Testis (tissue), 2 donors: Measurements from ENCODE around the gene ZBTB21.

Source experiments
- POLR2A ChIP-seq: fragments of 450-650 bp; IDR thresholded peaks from one replicate; pipeline ENCODE4 v1.6.1; 2017; ENCODE audit warnings: antibody characterized with exemption, mild to moderate bottlenecking, moderate library complexity
- TF ChIP-seq, protein P1 (sequence below), 3 experiments: fragments of 450-650 bp in 2 of 3; fragments of 200-600 bp in 1 of 3; sonication (generic) in 1 of 3; IDR thresholded peaks; one replicate each; pipeline ENCODE4 v1.5.1; 2016 to 2019; ENCODE audit warnings: antibody characterized with exemption in 3 of 3, mild to moderate bottlenecking in 2 of 3, moderate library complexity in 1 of 3

DNA sequence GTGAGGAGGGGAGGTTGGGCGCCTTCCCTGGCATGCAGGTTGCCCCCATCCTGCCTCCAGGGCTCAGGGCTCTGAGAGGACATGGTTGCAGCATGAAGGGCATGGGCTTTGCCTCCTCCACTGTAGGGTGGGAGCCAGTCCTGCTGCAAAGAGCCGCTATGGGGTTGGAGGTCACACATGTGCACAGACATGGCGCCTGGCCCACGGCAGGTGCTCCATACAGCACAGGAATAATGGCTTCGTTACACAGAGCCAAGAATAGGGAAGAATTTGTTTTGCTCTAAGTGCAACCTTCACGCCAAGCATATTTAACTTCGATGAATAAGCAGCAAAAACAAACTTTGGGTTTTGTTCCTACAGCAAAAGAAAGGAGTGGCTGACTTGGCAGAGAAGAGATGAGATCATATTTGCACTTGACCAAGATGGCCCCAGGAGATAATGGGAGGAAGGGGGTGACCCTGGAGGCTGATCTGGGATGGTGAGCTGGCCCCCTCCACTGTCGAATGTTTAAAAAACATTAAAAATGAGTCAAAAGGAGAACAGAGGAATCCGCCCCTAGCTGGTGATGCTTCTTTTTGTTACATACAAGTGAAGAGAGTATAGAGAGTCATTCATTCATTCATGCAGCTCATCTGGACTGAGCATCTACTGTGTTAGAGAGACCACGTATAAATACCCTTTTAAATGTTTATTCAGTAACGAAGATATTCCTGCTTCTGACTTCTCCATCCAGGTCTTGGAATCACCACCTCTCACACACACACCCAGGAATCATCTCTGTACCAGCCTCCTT lies 43.9 kb downstream of the ZBTB21 start:
- TF ChIP-seq, protein P1, sequence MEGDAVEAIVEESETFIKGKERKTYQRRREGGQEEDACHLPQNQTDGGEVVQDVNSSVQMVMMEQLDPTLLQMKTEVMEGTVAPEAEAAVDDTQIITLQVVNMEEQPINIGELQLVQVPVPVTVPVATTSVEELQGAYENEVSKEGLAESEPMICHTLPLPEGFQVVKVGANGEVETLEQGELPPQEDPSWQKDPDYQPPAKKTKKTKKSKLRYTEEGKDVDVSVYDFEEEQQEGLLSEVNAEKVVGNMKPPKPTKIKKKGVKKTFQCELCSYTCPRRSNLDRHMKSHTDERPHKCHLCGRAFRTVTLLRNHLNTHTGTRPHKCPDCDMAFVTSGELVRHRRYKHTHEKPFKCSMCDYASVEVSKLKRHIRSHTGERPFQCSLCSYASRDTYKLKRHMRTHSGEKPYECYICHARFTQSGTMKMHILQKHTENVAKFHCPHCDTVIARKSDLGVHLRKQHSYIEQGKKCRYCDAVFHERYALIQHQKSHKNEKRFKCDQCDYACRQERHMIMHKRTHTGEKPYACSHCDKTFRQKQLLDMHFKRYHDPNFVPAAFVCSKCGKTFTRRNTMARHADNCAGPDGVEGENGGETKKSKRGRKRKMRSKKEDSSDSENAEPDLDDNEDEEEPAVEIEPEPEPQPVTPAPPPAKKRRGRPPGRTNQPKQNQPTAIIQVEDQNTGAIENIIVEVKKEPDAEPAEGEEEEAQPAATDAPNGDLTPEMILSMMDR (IDR thresholded peaks at IDR 0.05) = no peak
- TF ChIP-seq POLR2A = no peak
